ENCODE measurements around the gene SDHAF2.

SDHAF2 gene

DNA sequence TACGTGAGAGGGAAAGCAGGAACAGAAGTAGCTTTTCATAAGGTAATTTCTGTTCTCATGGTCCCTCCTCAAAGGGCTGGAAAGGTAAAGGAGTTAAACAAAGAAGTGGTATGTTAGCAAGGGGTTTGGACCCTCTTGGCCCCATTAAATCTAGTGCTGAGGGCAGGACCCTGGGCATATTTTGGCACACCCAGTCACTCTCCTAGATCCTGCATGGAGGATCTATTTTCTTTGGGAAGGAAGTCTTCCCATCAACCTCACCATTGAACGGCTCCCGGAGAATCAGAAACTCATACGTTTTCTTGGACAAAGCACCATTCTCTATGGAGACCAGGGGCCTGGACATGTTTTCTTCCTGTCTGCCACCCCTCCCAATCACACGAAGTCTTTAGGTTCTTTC, 25.8 kb upstream of the SDHAF2 start:
- Histone ChIP-seq H3K4me2 (ENCODE audit: low read depth, low read length, poor library complexity, severe bottlenecking) (no peak overlapping the region), H3K4me3 (ENCODE audit: insufficient read depth, low read length, poor library complexity, severe bottlenecking) (no peak overlapping the region), H4K20me1 (ENCODE audit: low read depth, low read length) (no peaks in the 10 kb centered on the region; the same call in 1 of the 2 replicates), H3K36me3 (ENCODE audit: low read length) (peaks cover 35% of the 10 kb centered on the region; the same call in 1 of the 2 replicates), H2AFZ (ENCODE audit: low read depth, low read length, severe bottlenecking) (no peak overlapping the region), H3K27me3 (ENCODE audit: low read length) (no peaks in the 10 kb centered on the region), H3K79me2 (ENCODE audit: insufficient read depth, low read length) (no peaks in the 10 kb centered on the region), H3F3A (ENCODE audit: insufficient read depth) (peaks cover 24% of the 10 kb centered on the region; the same call in 1 of the 2 replicates), H3K27ac (ENCODE audit: low read depth, low read length) (no peak overlapping the region), H3K9me2 (replicated peaks; ENCODE audit: insufficient read depth, low read length) (no peaks in the 10 kb centered on the region), H3K9ac (ENCODE audit: low read length) (no peak overlapping the region), H3K9me3 (ENCODE audit: insufficient read depth, low read length) (no peaks in the 10 kb centered on the region)
- TF ChIP-seq EZH2phosphoT487 (conservative IDR thresholded peaks at IDR 0.05; ENCODE audit: low read length), result no peak
- TF ChIP-seq, protein P1, sequence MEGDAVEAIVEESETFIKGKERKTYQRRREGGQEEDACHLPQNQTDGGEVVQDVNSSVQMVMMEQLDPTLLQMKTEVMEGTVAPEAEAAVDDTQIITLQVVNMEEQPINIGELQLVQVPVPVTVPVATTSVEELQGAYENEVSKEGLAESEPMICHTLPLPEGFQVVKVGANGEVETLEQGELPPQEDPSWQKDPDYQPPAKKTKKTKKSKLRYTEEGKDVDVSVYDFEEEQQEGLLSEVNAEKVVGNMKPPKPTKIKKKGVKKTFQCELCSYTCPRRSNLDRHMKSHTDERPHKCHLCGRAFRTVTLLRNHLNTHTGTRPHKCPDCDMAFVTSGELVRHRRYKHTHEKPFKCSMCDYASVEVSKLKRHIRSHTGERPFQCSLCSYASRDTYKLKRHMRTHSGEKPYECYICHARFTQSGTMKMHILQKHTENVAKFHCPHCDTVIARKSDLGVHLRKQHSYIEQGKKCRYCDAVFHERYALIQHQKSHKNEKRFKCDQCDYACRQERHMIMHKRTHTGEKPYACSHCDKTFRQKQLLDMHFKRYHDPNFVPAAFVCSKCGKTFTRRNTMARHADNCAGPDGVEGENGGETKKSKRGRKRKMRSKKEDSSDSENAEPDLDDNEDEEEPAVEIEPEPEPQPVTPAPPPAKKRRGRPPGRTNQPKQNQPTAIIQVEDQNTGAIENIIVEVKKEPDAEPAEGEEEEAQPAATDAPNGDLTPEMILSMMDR (IDR thresholded peaks at IDR 0.05; ENCODE audit: insufficient read depth, low read length, poor library complexity, severe bottlenecking), result no peak

DNA sequence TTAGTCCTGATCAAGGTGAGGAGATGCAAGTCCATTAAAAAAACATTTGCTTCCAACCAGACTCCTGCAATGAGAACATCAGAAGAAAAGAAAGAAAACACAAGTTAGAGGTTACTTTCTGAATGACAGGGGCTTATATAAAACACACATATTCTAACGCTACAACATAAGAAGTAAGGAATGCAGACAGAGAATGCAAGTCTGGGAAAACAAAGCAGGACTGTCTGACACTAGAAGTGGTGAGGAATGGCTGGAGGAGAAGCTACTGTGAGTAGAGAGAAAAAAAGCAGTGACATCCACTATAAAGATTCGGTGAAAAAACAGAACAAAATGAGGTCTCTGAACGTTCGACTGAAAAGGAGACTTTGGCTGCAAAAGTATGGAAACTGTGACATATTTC, 25.3 kb upstream of the SDHAF2 start:
- H3K27ac ChIP-seq (ENCODE audit: low read depth, low read length), result no peak overlapping the region
- H3K9ac ChIP-seq (ENCODE audit: low read length), result no peak overlapping the region
- H3K4me2 ChIP-seq (ENCODE audit: low read depth, low read length, poor library complexity, severe bottlenecking), result no peak overlapping the region
- H3K4me3 ChIP-seq (ENCODE audit: insufficient read depth, low read length, poor library complexity, severe bottlenecking), result no peak overlapping the region
- no peaks in the 10 kb centered on the region for H3K27me3 ChIP-seq (ENCODE audit: low read length)
- H2AFZ ChIP-seq (ENCODE audit: low read depth, low read length, severe bottlenecking), result no peak overlapping the region
- H3K36me3 ChIP-seq (ENCODE audit: low read length), result peaks cover 39% of the 10 kb centered on the region; the same call in 1 of the 2 replicates
- H3K9me3 ChIP-seq (ENCODE audit: insufficient read depth, low read length), result no peaks in the 10 kb centered on the region
- H3F3A ChIP-seq (ENCODE audit: insufficient read depth), result peaks cover 24% of the 10 kb centered on the region; the same call in 1 of the 2 replicates
- H3K79me2 ChIP-seq (ENCODE audit: insufficient read depth, low read length), result no peaks in the 10 kb centered on the region
- TF ChIP-seq, protein P1 (IDR thresholded peaks at IDR 0.05; ENCODE audit: insufficient read depth, low read length, poor library complexity, severe bottlenecking), result no peak
- TF ChIP-seq EZH2phosphoT487 (conservative IDR thresholded peaks at IDR 0.05; ENCODE audit: low read length), result no peak
- no peaks in the 10 kb centered on the region for H3K9me2 ChIP-seq (replicated peaks; ENCODE audit: insufficient read depth, low read length)
- H4K20me1 ChIP-seq (ENCODE audit: low read depth, low read length), result no peaks in the 10 kb centered on the region; the same call in 1 of the 2 replicates

DNA sequence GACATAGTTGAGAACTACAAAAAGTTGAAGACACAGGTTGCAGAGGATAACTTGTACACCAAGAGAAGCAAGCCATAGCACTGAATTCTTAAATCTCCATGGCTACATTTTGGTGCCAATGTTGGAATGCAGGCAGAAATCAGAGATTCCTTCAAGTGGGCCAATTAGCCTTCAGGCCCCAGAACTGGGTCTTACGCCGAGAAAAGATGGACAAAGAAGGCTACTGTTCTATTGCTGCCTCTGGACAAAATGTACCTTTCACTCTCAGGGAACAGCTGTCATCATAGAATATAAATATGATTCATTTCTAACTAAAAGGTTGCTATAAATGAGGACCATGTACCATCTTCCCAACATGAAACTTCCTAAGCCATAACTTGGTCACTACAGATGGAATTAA, 23.9 kb upstream of the SDHAF2 start:
- H3K79me2 ChIP-seq (ENCODE audit: insufficient read depth, low read length), result no peaks in the 10 kb centered on the region
- no peaks in the 10 kb centered on the region for H3K9me3 ChIP-seq (ENCODE audit: insufficient read depth, low read length)
- H3K9me2 ChIP-seq (replicated peaks; ENCODE audit: insufficient read depth, low read length), result no peaks in the 10 kb centered on the region
- peaks cover 22% of the 10 kb centered on the region; the same call in 1 of the 2 replicates for H3F3A ChIP-seq (ENCODE audit: insufficient read depth)
- no peak overlapping the region for H3K27ac ChIP-seq (ENCODE audit: low read depth, low read length)
- peaks cover 3% of the 10 kb centered on the region; the same call in 1 of the 2 replicates for H4K20me1 ChIP-seq (ENCODE audit: low read depth, low read length)
- H3K36me3 ChIP-seq (ENCODE audit: low read length), result peaks cover 53% of the 10 kb centered on the region
- no peak overlapping the region for H3K4me2 ChIP-seq (ENCODE audit: low read depth, low read length, poor library complexity, severe bottlenecking)
- H2AFZ ChIP-seq (ENCODE audit: low read depth, low read length, severe bottlenecking), result no peak overlapping the region
- TF ChIP-seq, protein P1 (IDR thresholded peaks at IDR 0.05; ENCODE audit: insufficient read depth, low read length, poor library complexity, severe bottlenecking), result no peak
- H3K4me3 ChIP-seq (ENCODE audit: insufficient read depth, low read length, poor library complexity, severe bottlenecking), result no peak overlapping the region
- no peak overlapping the region for H3K9ac ChIP-seq (ENCODE audit: low read length)
- no peaks in the 10 kb centered on the region for H3K27me3 ChIP-seq (ENCODE audit: low read length)
